ENCODE measurements around the gene KCNQ1.

The KCNQ1 gene

GRCh38 chr11:2517016-2517385, 72.2 kb downstream of the KCNQ1 start:
- no peak overlapping the region for H3K4me3 ChIP-seq (ENCODE audit: low read depth, low read length)
- no peak for DNase-seq (ENCODE audit: low read depth)

GRCh38 chr11:2517386-2518064, 72.7 kb downstream of the KCNQ1 start:
- H3K4me3 ChIP-seq (ENCODE audit: low read depth, low read length): no peak overlapping the region
- no peak for DNase-seq (ENCODE audit: low read depth)

- DNase-seq (ENCODE audit: low read depth): no peak
- H3K4me3 ChIP-seq (ENCODE audit: low read depth, low read length): no peak overlapping the region
Observed at GRCh38 chr11:2518111-2518982, 73.5 kb downstream of the KCNQ1 start.

DNA sequence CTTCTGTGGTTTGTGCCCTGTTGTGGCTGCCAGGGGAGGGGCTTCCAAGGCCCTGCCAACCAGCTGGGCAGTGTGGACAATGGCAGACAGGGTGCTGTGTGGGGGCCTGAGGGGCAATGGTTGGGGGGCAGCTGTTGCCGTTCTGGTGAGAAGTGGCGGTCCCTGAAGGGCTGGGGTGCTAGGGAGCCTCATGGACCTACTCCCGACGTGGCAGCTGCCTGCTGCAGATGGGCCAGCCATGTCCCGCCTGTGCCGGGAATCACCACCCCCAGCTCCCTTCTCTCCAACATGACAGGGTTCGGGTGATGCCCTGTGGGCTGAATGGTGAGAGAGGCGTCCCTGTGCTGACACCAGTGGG, 74.2 kb downstream of the KCNQ1 start:
- no peak overlapping the region for H3K4me3 ChIP-seq (ENCODE audit: low read depth, low read length)
- no peak for DNase-seq (ENCODE audit: low read depth)

GRCh38 chr11:2519517-2519861, 74.7 kb downstream of the KCNQ1 start:
- DNase-seq (ENCODE audit: low read depth): no peak
- no peak overlapping the region for H3K4me3 ChIP-seq (ENCODE audit: low read depth, low read length)

GRCh38 chr11:2519862-2520735, 75.3 kb downstream of the KCNQ1 start:
- DNase-seq (ENCODE audit: low read depth): no peak
- H3K4me3 ChIP-seq (ENCODE audit: low read depth, low read length): no peak overlapping the region

GRCh38 chr11:2520736-2521035, 75.9 kb downstream of the KCNQ1 start:
- H3K4me3 ChIP-seq (ENCODE audit: low read depth, low read length): no peak overlapping the region
- DNase-seq (ENCODE audit: low read depth): no peak

GRCh38 chr11:2521081-2521732, 76.4 kb downstream of the KCNQ1 start:
- DNase-seq (ENCODE audit: low read depth): no peak
- no peak overlapping the region for H3K4me3 ChIP-seq (ENCODE audit: low read depth, low read length)

- DNase-seq (ENCODE audit: low read depth): no peak
- no peak overlapping the region for H3K4me3 ChIP-seq (ENCODE audit: low read depth, low read length)
Observed at GRCh38 chr11:2521733-2522630, 77.2 kb downstream of the KCNQ1 start.

DNA sequence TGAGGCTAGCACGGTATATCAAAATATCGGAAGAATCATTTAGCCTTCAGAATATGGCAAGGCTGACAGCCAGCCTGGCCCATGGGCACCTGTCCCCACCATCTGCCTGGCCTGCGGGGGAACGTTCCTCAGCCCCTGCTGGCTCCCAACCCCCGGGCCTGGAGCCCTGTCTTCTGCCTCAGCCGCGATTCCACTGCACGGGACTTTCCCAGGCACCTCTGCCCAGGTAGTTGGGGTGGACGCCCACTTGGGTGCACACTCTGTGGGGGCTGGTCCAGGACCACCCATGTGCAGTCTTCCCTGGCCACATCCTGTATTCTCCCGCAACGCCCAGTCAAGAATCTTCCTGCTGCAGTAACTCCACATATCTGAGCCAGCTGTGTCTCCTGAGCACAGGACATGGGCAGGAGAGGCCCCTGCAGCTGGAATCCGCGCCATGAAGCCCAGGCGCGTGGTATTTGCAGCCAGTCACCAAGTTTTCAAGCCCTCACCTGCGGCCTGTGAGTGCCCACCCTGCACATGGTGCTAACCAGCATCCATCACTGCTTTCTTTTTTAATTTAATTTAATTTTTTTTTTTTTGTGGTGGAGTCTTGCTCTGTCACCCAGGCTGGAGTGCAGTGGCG, 77.9 kb downstream of the KCNQ1 start:
- no peak for DNase-seq (ENCODE audit: low read depth)

DNA sequence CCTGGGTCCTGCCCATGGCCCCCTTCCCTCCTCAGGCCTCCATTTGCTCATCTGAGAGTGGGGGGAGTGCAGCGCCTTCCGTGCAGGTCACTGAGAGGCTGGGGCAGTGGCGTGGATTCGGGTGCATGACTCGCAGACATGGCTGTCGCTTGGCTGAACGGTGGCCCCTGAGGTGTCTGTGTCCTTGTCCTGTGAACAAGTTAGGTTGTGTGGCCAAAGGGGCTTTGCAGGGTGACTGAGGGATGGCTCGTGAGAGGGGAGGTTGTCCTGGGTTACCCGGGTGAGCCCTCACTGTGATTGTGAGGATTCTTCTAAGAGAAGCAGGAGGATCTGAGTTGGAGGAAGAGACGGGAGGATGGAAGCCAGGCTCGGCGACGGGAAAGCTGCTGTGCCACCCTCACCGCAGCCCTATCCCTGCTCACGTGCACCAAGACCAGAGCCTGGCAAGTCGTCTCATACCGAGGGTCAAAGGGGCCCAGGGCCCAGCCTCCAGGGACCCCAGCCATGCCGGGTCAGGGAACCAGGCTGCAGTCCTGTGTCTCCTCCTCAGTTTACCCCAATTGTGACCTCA, 79.1 kb downstream of the KCNQ1 start:
- no peak overlapping the region for H3K4me3 ChIP-seq (ENCODE audit: low read depth, low read length)
- no peak for DNase-seq (ENCODE audit: low read depth)

More for the DNA sequence above, 77.9 kb downstream of the KCNQ1 start:
- no peak overlapping the region for H3K4me3 ChIP-seq (ENCODE audit: low read depth, low read length)

- DNase-seq (ENCODE audit: low read depth): no peak
Observed at GRCh38 chr11:2524446-2525165, 79.8 kb downstream of the KCNQ1 start.

DNA sequence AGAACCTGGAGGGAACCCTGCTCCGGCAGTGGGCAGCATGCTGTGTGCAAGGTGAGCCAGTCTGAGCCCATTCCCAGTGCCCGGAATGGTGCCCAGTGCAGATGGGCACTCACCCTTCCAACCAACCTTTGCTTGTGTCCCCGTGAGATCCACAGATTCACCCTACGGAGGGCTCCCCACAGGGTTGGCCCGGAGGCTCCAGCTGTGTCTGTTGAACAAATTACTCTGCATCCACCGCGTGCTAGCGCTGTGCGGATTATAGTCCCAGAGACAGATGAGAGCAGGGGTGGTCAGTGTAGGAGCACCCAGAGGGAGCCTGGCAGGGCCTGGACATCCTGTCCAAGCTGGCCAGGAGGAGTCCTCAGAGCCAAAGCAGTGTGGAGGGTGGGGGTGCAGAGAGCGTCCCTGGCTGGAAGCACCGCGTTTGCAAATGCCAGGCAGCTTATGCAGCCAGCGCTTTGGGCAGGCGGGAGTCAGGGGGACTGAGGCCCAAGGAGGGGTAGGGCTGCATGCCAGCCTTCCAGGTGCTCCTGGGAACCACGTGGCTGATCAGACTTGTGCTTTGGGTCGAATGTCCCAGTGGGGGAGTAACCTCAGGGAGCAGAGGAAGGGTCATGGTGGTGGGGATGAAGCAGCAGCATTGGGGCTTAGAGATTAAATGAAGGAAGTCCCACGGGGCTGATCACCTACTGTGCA, 80.5 kb downstream of the KCNQ1 start:
- no peak for DNase-seq (ENCODE audit: low read depth)
- H3K4me3 ChIP-seq (ENCODE audit: low read depth, low read length): no peak overlapping the region

More at GRCh38 chr11:2524446-2525165, 79.8 kb downstream of the KCNQ1 start:
- H3K4me3 ChIP-seq (ENCODE audit: low read depth, low read length): no peak overlapping the region

- DNase-seq (ENCODE audit: low read depth): no peak
- H3K4me3 ChIP-seq (ENCODE audit: low read depth, low read length): no peak overlapping the region
Observed at GRCh38 chr11:2525941-2526807, 81.4 kb downstream of the KCNQ1 start.

- no peak for DNase-seq (ENCODE audit: low read depth)
- H3K4me3 ChIP-seq (ENCODE audit: low read depth, low read length): no peak overlapping the region
Observed at GRCh38 chr11:2526808-2527381, 82.1 kb downstream of the KCNQ1 start.

Measured in skeletal muscle cell (primary cell).